Measurements from ENCODE around the gene ARCN1. TPM values are rescaled to one million over a fixed set of nuclear protein-coding genes. Genes with fewer than 3 reads are reported as not detected.

ARCN1 gene
- total RNA-seq, 1 donor from 2014 or later, result 201 TPM

DNA sequence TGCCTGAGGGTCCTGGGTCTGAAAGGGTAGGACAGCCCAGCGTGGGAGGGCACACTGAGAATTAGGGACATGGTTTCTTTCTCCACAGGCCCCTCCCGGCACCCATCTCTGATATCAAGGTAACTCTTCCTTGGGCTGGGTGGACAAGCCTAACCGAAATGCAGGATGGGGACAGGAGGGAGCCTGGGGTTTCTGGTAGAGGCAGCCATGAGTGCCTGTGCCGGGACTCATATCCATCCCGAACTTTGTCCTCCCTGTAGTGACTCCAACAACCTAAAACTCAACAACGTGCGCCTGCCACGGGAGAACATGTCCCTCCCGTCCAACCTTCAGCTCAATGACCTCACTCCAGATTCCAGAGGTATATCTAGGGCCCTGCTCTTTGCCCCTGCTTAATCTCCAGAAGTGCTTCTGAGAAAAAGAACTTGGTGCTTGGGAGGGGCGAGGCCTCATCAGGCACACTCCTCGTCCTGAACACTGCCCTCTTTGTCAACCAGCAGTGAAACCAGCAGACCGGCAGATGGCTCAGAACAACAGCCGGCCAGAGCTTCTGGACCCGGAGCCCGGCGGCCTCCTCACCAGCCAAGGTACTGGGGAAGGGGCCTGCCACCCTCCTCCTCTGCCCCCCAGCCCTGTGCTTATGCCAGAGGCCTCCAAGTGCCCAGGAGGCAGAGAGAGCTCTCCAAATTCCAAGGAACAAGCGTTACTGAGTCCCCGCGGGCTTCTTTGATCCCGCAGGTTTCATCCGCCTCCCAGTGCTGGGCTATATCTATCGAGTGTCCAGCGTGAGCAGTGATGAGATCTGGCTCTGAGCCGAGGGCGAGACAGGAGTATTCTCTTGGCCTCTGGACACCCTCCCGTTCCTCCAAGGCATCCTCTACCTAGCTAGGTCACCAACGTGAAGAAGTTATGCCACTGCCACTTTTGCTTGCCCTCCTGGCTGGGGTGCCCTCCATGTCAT lies 38.2 kb upstream of the ARCN1 start:
- Mint-ChIP-seq H3K36me3 (ENCODE audit: unreplicated experiment) (peaks cover 2% of the 10 kb centered on the region), H3K4me1 (ENCODE audit: unreplicated experiment) (peaks cover 26% of the 10 kb centered on the region), H3K27me3 (ENCODE audit: unreplicated experiment) (no peaks in the 10 kb centered on the region), H3K9me3 (ENCODE audit: unreplicated experiment) (no peaks in the 10 kb centered on the region), H3K27ac (ENCODE audit: unreplicated experiment) (no peak overlapping the region), H3K4me3 (ENCODE audit: unreplicated experiment) (no peak overlapping the region)
- no peak for DNase-seq (ENCODE audit: extremely low spot score, unreplicated experiment)
- no peak for TF ChIP-seq CTCF (IDR thresholded peaks at IDR 0.05)

DNA sequence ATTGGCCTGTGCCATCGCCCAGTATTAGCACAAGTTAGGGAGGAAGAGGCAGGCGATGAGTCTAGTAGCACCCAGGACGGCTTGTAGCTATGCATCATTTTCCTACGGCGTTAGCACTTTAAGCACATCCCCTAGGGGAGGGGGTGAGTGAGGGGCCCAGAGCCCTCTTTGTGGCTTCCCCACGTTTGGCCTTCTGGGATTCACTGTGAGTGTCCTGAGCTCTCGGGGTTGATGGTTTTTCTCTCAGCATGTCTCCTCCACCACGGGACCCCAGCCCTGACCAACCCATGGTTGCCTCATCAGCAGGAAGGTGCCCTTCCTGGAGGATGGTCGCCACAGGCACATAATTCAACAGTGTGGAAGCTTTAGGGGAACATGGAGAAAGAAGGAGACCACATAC lies 36.9 kb upstream of the ARCN1 start:
- H3K36me3 Mint-ChIP-seq (ENCODE audit: unreplicated experiment), result peaks cover 4% of the 10 kb centered on the region
- peaks cover 21% of the 10 kb centered on the region for H3K4me1 Mint-ChIP-seq (ENCODE audit: unreplicated experiment)
- no peaks in the 10 kb centered on the region for H3K9me3 Mint-ChIP-seq (ENCODE audit: unreplicated experiment)
- H3K27me3 Mint-ChIP-seq (ENCODE audit: unreplicated experiment), result no peaks in the 10 kb centered on the region
- no peak overlapping the region for H3K4me3 Mint-ChIP-seq (ENCODE audit: unreplicated experiment)
- DNase-seq (ENCODE audit: extremely low spot score, unreplicated experiment), result no peak
- no peak overlapping the region for H3K27ac Mint-ChIP-seq (ENCODE audit: unreplicated experiment)
- TF ChIP-seq CTCF (IDR thresholded peaks at IDR 0.05), result no peak

GRCh38 chr11:118536726-118537125 lies 35.5 kb upstream of the ARCN1 start:
- Mint-ChIP-seq H3K36me3 (ENCODE audit: unreplicated experiment) (peaks cover 10% of the 10 kb centered on the region), H3K4me1 (ENCODE audit: unreplicated experiment) (peaks cover 17% of the 10 kb centered on the region), H3K9me3 (ENCODE audit: unreplicated experiment) (no peaks in the 10 kb centered on the region), H3K27me3 (ENCODE audit: unreplicated experiment) (no peaks in the 10 kb centered on the region), H3K27ac (ENCODE audit: unreplicated experiment) (no peak overlapping the region), H3K4me3 (ENCODE audit: unreplicated experiment) (no peak overlapping the region)
- TF ChIP-seq CTCF (IDR thresholded peaks at IDR 0.05), result no peak
- DNase-seq (ENCODE audit: extremely low spot score, unreplicated experiment), result no peak

- DNase-seq (ENCODE audit: extremely low spot score, unreplicated experiment), result no peak
- H3K36me3 Mint-ChIP-seq (ENCODE audit: unreplicated experiment), result peaks cover 10% of the 10 kb centered on the region
- no peak overlapping the region for H3K4me3 Mint-ChIP-seq (ENCODE audit: unreplicated experiment)
- no peaks in the 10 kb centered on the region for H3K27me3 Mint-ChIP-seq (ENCODE audit: unreplicated experiment)
- peaks cover 13% of the 10 kb centered on the region for H3K4me1 Mint-ChIP-seq (ENCODE audit: unreplicated experiment)
- no peaks in the 10 kb centered on the region for H3K9me3 Mint-ChIP-seq (ENCODE audit: unreplicated experiment)
- TF ChIP-seq CTCF (IDR thresholded peaks at IDR 0.05), result no peak
- no peak overlapping the region for H3K27ac Mint-ChIP-seq (ENCODE audit: unreplicated experiment)
These were observed 34.7 kb upstream of the ARCN1 start for GRCh38 chr11:118537409-118537980.

GRCh38 chr11:118544010-118544646 lies 28.1 kb upstream of the ARCN1 start:
- H3K36me3 Mint-ChIP-seq (ENCODE audit: unreplicated experiment), result peaks cover 24% of the 10 kb centered on the region
- no peaks in the 10 kb centered on the region for H3K9me3 Mint-ChIP-seq (ENCODE audit: unreplicated experiment)
- TF ChIP-seq CTCF (IDR thresholded peaks at IDR 0.05), result no peak
- H3K4me3 Mint-ChIP-seq (ENCODE audit: unreplicated experiment), result no peak overlapping the region
- no peak for DNase-seq (ENCODE audit: extremely low spot score, unreplicated experiment)
- no peak overlapping the region for H3K27ac Mint-ChIP-seq (ENCODE audit: unreplicated experiment)
- H3K4me1 Mint-ChIP-seq (ENCODE audit: unreplicated experiment), result peaks cover 15% of the 10 kb centered on the region
- no peaks in the 10 kb centered on the region for H3K27me3 Mint-ChIP-seq (ENCODE audit: unreplicated experiment)
